HG03460 (cell line): ENCODE results near the gene MARK3.

Experiments
- ATAC-seq: cut with Tn5 transposase; IDR thresholded peaks from one replicate; pipeline ENCODE4 v1.9.1; 2021; ENCODE audit not compliant: unreplicated experiment

Gene MARK3

DNA sequence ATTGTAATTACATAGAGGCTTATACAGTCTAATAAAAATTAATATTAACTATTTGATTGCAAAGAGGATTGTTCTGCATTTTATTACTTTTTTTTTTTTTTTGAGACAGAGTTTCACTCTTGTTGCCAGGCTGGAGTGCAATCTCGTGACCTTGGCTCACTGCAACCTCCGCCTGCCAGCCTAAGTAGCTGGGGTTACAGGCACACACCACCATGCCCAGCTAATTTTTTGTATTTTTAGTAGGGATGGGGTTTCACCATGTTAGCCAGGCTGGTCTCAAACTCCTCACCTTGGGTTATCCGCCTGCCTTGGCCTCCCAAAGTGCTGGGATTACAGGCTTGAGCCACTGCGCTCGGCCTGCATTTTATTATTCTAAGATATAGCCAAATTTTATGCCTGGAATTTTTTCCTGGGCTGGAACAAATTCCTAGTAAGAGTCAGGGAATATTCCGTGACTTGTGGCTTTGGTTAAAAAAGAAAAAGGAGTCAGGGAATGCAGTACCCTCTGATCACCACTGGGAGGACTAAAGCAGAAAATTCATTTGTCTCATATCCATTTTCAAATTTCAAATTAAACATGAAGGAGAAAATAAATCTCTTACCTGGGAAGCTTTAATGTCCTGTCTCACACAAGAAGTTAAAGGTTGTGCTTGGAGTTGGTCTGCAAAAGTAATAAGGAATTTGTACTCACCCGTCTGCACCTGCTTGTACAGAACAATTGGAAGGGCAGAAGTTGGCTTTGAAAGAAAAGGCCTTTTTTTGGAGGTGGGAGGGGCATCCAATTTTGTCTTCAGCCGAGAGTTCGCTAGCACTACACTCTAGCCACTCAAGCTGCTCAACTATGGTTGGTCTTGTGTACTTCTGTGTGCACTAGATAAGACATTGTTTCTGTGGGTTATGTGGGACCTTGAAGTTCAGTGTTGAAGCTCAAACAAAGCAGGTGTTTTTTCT lies 8.7 kb downstream of the MARK3 start:
- no peak for ATAC-seq

GRCh38 chr14:103395244-103395643 lies 10.0 kb downstream of the MARK3 start:
- no peak for ATAC-seq

- no peak for ATAC-seq
These were observed 11.2 kb downstream of the MARK3 start for GRCh38 chr14:103396463-103396862.

DNA sequence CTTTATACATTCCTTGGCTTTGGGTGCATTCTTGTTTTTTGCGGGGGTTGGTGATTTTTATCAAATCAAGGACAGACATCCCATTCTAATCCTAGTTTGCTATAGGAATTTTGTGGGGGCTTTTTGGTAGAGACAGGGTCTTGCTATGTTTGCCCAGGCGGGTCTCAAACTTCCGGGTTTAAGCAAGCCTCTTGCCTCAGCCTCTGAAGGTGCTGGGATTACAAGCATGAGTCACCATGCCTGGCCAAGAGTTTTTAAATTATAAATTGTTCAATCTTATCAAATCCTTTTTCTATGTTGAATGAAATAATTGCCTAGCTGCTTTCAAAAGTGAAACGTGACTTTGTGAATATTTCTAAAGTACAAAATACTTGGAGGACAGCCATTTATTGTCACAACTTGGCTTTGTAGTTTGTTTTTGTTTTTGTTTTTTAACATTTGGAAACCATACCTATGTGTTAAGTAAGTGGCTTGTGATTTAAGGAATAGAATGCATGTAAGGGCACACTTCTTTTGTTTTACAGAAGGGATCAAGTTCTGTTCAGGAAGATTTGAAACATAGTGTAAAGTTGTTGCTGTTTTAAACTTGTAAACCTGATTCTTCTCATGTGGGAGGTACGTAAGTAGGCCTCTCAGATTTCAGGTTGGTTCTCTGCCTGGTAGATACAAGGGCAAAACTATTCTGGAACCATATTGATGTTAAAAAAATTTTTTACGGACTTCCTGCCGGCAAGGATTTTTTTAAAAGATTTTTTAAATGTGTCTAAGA lies 13.4 kb downstream of the MARK3 start:
- no peak for ATAC-seq

DNA sequence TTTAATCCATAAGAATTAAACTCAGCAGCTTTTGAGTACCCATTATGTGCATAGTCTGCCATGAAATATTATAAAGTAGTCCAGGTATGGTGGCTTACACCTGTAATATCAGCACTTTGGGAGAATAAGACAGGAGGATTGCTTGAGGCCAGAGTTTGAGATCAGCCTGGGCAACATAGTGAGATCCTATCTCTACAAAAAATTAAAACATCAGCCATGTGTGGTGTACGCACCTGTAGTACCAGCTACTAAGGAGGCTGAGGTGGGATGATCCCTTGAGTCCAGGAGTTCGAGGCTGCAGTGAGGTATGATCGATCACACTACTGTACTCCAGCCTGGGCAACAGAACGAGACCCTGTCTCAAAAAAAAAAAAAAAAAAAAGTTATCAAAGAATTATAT lies 15.3 kb downstream of the MARK3 start:
- ATAC-seq, result no peak

DNA sequence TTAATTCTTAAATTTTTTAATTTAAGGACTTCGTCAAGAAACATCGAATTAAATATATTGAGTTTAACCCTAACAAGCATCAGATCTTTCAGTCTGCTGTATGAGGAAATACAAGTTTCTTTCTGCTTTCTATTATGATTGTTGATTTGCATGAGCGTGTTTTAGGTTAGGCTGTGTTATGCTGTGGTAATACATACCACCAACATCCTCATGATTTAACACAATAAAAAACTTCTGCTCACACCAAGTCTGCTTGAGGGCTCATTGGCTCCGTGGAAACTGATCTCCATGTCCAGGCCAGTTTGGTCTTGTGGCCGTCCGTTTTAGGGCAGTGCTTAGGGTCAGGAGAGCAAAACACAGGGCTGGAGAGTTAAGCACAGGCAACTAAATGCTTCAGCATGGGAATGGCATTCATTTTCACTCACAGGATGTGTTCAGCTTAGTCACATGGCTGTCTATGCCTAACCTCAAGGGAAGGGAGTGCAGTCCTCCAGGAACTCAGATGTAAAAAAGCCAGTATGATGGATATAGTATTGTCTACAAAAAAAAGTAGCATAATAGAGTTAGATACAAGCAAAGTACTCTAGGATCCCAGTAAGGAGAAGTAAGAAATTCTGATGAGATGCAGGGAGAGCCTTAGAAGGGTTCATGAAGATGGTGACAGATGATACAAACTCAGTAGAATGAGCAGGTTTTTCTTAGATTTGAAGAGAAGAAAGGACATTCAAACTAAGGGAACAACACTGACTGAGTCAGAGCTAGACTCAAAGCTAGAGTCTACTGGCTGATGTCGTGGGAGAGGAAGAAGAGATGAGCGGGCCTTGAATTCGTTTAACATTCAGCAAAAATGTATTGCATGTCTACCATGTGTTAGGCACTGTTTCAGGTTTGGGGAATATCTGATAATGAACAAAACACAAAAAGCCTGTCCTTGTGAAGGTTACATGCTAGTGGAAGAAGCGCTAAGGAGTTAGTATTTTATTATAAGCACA lies 16.3 kb downstream of the MARK3 start:
- no peak for ATAC-seq

GRCh38 chr14:103402695-103403094 lies 17.5 kb downstream of the MARK3 start:
- ATAC-seq, result no peak

DNA sequence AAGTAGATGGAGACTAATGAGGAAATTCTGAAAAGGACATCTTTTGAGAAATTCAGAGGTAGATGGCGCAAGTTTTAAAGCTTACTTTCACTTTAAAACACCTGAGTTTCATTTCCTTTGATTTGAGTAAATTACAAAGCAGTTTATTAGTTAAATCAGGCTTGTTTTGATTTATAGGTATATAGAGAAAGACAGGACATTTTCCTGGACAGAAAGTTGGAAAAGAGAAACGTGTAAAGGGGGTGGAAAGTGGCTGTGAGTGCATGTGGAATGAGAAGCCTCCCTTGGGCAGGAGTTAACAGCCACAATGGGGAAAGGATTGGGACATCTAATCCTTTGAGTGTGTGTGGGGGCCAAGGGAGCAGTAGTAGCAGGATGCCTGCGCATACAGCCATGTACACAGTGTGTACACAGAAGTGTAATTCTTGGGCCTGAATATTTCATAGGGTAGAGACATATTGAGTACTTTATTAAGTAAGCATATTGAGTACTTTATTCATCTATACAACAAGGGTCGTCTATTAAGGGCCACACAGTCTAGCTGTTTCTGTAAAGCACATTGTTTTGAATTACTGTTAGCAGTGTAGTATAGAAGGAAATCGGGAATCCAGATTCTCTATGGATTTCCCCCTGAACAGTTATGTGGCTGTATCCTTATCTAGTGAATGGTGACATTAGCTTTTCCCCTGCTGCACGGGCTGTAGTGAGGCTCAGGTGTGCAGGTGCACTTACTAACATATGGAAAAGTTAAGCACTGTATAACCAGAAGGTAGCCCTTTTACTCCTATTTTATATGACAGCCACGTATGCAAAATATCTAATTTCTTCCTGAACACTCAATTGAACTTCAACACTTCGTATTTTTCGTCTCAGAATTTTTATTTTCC lies 19.1 kb downstream of the MARK3 start:
- no peak for ATAC-seq

GRCh38 chr14:103404920-103405319 lies 19.7 kb downstream of the MARK3 start:
- ATAC-seq, result no peak

GRCh38 chr14:103408491-103409155 lies 23.4 kb downstream of the MARK3 start:
- ATAC-seq, result no peak

GRCh38 chr14:103416916-103417315 lies 31.7 kb downstream of the MARK3 start:
- ATAC-seq, result no peak

DNA sequence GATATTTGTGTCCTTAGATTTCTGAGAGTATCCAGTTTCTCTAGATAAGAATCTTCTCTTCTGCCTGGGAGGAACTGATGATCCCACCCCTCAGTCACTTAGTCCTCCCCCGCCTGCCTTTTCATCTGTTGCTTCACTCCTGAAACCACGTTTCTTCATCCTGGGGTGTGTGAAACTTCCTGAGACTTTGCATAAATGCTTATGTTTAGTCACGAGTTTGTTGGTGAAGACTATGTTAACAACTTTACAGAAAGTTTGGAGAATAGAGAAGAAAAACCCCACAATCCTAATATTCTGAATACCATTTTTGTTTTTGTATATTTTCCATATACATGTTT lies 33.2 kb downstream of the MARK3 start:
- no peak for ATAC-seq

DNA sequence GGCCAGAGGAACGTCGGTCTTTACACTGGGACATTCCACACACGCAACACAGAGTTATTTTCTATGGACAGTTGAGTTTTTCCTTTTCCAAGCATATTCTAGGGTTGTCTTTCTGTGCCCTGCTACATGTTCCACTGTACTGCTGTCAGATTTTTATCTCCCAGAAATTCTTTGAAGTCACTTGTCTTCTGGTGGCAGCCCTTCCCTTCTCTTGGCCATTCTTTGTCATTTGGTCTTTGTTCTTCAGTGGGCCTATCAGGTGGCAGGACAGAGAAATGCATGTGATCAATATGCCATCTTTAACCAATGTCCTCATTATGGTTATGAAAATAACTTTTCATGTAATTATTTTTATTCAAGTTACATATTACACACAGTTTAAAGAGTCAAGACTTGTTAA lies 36.3 kb downstream of the MARK3 start:
- no peak for ATAC-seq

- no peak for ATAC-seq
These were observed 37.8 kb downstream of the MARK3 start for GRCh38 chr14:103423050-103423461.

- no peak for ATAC-seq
These were observed 42.5 kb downstream of the MARK3 start for GRCh38 chr14:103427485-103428443.

DNA sequence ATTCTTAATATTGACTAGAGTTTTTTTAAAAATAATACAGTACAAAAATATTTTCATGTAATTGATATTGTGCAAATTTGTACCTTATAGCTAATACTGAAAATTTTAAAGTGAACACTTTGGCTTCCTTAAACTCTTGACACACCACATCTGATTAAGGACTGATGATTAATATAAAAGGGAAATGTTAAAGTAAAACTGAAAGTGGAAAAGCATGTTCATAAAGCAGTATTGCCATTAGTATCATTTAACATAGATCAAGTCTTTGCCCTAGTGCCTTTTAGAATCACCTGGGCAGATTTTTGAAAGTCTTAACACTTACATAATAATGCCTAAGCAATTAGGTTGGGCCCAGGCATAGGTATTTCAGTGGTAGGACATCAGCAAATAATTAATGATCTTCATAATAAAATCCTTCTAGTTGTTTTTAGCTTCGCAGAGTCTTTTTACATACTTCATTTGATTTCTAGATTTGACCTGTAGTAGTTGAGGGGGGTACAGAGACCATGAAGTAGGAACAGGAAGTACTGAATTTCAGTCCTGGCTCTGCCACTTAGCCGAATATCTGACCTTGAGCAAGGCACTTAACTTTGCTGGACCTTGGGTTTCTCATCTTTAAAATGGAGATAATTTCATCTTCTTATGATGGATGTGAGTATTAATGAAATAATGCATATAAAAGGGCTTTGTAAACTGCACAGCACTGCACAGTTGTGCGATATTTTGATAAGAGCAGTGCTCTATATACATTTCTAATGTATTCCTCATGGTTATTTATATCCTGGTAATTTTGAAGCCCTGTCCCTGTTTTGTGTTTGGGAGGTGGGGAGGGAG lies 43.7 kb downstream of the MARK3 start:
- no peak for ATAC-seq

GRCh38 chr14:103430358-103430757 lies 45.1 kb downstream of the MARK3 start:
- ATAC-seq, result no peak
